Lower leg skin (tissue), 3 donors: ENCODE results near the gene SGSH.

Experiments used
- POLR2A ChIP-seq, 2 donors: fragments of 450-650 bp; IDR thresholded peaks; one replicate each; pipeline ENCODE4 v1.6.1; 2016 to 2017; ENCODE audit warnings: antibody characterized with exemption in 2 of 2, mild to moderate bottlenecking in 1 of 2, moderate library complexity in 1 of 2
- TF ChIP-seq, protein P1 (sequence below), 3 donors: fragments of 450-650 bp; IDR thresholded peaks; one replicate each; pipeline ENCODE4 v1.5.1; 2016; ENCODE audit warnings: antibody characterized with exemption in 3 of 3, mild to moderate bottlenecking in 3 of 3, moderate library complexity in 2 of 3

DNA sequence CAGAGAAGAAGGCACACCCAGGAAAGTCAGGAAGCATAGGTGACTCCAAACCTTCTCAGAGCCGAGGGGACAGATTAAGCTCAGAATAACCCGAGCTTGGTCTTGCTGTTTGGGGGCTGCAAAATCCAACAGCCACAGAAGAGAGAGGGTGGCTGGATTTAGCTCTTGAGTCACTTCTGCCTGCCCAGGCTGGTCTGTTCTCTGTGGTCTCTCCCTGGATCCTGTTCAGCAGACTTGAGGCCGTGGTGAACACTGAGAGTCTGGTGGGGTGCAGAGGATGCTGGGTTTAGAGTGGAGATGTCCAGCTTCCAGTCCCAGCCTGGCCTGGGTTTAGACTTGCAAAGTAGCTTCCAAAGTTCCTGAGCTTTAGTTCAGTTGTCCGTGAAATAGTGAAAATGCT lies 8.9 kb upstream of the SGSH start:
- no peak for TF ChIP-seq POLR2A (IDR thresholded peaks at IDR 0.05)
- TF ChIP-seq, protein P1, sequence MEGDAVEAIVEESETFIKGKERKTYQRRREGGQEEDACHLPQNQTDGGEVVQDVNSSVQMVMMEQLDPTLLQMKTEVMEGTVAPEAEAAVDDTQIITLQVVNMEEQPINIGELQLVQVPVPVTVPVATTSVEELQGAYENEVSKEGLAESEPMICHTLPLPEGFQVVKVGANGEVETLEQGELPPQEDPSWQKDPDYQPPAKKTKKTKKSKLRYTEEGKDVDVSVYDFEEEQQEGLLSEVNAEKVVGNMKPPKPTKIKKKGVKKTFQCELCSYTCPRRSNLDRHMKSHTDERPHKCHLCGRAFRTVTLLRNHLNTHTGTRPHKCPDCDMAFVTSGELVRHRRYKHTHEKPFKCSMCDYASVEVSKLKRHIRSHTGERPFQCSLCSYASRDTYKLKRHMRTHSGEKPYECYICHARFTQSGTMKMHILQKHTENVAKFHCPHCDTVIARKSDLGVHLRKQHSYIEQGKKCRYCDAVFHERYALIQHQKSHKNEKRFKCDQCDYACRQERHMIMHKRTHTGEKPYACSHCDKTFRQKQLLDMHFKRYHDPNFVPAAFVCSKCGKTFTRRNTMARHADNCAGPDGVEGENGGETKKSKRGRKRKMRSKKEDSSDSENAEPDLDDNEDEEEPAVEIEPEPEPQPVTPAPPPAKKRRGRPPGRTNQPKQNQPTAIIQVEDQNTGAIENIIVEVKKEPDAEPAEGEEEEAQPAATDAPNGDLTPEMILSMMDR (IDR thresholded peaks at IDR 0.05) = no peak
